Effector memory CD8-positive, alpha-beta T cell (primary cell): ENCODE data around the gene DSTYK.
A peak's percentile ranks its signal among the peaks of the same experiment; 100 is the strongest.

Experiments
- ATAC-seq: fragments of 150-1000 bp; cut with Tn5 transposase; replicated peaks from 2 replicates; pipeline ENCODE4 v1.10.0; 2021; ENCODE audit warnings: mild to moderate bottlenecking, moderate library complexity
- DNase-seq, 3 experiments: peaks; one replicate each; pipeline ENCODE4 v3.0.0; 2021
- H3K27ac Mint-ChIP-seq, 2 donors: one replicate each; pipeline ENCODE4 v1.8.0; 2022; ENCODE audit warnings: mild to moderate bottlenecking in 2 of 2, mixed read lengths in 2 of 2, moderate library complexity in 2 of 2
- H3K27me3 Mint-ChIP-seq, 2 donors: one replicate each; pipeline ENCODE4 v1.8.0; 2022; ENCODE audit warnings: mixed read lengths in 2 of 2
- H3K36me3 Mint-ChIP-seq: one replicate; pipeline ENCODE4 v1.8.0; 2022; ENCODE audit warnings: mild to moderate bottlenecking, moderate library complexity, mixed read lengths; ENCODE audit not compliant: insufficient read depth
- H3K4me1 Mint-ChIP-seq, 2 donors: one replicate each; pipeline ENCODE4 v1.8.0; 2022; ENCODE audit warnings: low read depth in 2 of 2, mixed read lengths in 2 of 2
- H3K4me3 Mint-ChIP-seq, 2 donors: one replicate each; pipeline ENCODE4 v1.8.0; 2022; ENCODE audit warnings: mild to moderate bottlenecking in 2 of 2, mixed read lengths in 2 of 2, moderate library complexity in 2 of 2
- H3K9me3 Mint-ChIP-seq, 2 donors: one replicate each; pipeline ENCODE4 v1.8.0; 2022; ENCODE audit warnings: mixed read lengths in 2 of 2
- total RNA-seq, 9 experiments: gene quantifications; one replicate each; lab custom pipeline; 2026; lab: John Stamatoyannopoulos, UW

Gene DSTYK, protein sequence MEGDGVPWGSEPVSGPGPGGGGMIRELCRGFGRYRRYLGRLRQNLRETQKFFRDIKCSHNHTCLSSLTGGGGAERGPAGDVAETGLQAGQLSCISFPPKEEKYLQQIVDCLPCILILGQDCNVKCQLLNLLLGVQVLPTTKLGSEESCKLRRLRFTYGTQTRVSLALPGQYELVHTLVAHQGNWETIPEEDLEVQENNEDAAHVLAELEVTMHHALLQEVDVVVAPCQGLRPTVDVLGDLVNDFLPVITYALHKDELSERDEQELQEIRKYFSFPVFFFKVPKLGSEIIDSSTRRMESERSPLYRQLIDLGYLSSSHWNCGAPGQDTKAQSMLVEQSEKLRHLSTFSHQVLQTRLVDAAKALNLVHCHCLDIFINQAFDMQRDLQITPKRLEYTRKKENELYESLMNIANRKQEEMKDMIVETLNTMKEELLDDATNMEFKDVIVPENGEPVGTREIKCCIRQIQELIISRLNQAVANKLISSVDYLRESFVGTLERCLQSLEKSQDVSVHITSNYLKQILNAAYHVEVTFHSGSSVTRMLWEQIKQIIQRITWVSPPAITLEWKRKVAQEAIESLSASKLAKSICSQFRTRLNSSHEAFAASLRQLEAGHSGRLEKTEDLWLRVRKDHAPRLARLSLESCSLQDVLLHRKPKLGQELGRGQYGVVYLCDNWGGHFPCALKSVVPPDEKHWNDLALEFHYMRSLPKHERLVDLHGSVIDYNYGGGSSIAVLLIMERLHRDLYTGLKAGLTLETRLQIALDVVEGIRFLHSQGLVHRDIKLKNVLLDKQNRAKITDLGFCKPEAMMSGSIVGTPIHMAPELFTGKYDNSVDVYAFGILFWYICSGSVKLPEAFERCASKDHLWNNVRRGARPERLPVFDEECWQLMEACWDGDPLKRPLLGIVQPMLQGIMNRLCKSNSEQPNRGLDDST
- 39.0 to 97.2 (median 56.7) reads per million in 9 experiments for total RNA-seq

- Mint-ChIP-seq H3K36me3 (peaks cover 7% of the 10 kb centered on the region), H3K27me3 (no peaks in the 10 kb centered on the region), H3K9me3 (no peaks in the 10 kb centered on the region), H3K27ac (peak within 1 kb of the TSS; percentile 88 to 99), H3K4me3 (peak within 1 kb of the TSS; percentile 88 to 96), H3K4me1 (peaks cover 15 to 21% of the 10 kb centered on the region in 2 donors)
- DNase-seq (peak; percentile 84 to 94 (median 87)), ATAC-seq (peak; percentile 85)
Observed at GRCh38 chr1:205211169-205211838, at the start of gene DSTYK. Gene DSTYK, minus strand, starts transcription at chr1:205211702. Its CDS starts 167 bp downstream, at chr1:205211535.

DNA sequence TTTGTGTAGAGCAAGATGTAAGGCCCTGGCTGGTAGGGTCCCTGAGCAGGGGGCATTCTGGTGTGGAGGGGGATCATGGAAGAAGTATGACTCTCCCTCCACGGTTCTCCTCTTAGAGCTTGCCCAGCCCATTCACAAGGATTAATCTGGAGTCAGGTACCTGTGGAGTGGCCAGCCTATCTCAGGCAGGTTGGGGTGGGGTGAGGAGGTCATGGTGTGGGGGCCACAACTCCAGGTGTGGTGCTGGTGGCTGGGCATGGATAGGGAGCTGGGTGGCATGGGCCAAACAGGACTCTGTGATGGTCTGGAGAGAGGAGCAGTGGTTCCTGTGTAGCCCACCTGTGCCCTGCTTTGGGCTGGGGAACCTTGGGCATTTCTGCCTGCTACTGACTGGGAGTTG is 48.5 kb upstream of the DSTYK start:
- DNase-seq (no peak), ATAC-seq (no peak)
- Mint-ChIP-seq H3K4me3 (no peak overlapping the region), H3K9me3 (no peaks in the 10 kb centered on the region), H3K27ac (peak overlapping the region in 1 of 2 donors; percentile 44), H3K27me3 (no peaks in the 10 kb centered on the region), H3K4me1 (peaks cover 9 to 11% of the 10 kb centered on the region in 2 donors), H3K36me3 (peaks cover 6% of the 10 kb centered on the region)

- H3K4me3 Mint-ChIP-seq: no peak overlapping the region
- no peak for DNase-seq
- no peaks in the 10 kb centered on the region for H3K27me3 Mint-ChIP-seq
- peaks cover 6% of the 10 kb centered on the region for H3K36me3 Mint-ChIP-seq
- no peak overlapping the region for H3K27ac Mint-ChIP-seq
- H3K9me3 Mint-ChIP-seq: no peaks in the 10 kb centered on the region
- ATAC-seq: no peak
- peaks cover 9 to 11% of the 10 kb centered on the region in 2 donors for H3K4me1 Mint-ChIP-seq
Observed at GRCh38 chr1:205259324-205259832, 47.9 kb upstream of the DSTYK start.

- Mint-ChIP-seq H3K36me3 (peaks cover 6% of the 10 kb centered on the region), H3K4me3 (no peak overlapping the region), H3K27ac (no peak overlapping the region), H3K4me1 (peaks cover 9 to 11% of the 10 kb centered on the region in 2 donors), H3K27me3 (no peaks in the 10 kb centered on the region), H3K9me3 (no peaks in the 10 kb centered on the region)
- ATAC-seq: no peak
- no peak for DNase-seq
Observed at GRCh38 chr1:205258719-205259118, 47.2 kb upstream of the DSTYK start.

DNA sequence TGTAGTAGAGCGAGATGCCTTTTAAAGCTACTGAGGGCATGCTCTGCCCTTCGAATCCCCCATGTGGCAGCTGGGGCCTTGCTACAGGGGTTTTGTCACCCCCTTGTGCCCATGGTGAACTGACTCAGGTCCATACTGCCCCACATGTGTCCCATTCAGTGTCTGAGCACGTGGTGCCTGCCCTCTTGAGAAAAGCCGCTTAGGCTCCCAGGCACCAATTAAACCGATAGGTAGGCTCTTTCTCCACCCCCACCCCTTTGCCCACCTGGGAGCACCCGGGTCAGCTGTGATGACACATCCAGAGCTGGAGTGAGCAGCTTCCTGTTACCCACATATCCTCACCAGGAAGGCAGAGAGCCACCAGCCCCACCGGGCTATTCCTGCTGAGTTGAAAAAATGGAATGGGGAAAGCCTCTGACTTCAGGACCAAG is 46.8 kb upstream of the DSTYK start:
- Mint-ChIP-seq H3K27me3 (no peaks in the 10 kb centered on the region), H3K4me3 (no peak overlapping the region), H3K36me3 (peaks cover 6% of the 10 kb centered on the region), H3K9me3 (no peaks in the 10 kb centered on the region), H3K27ac (no peak overlapping the region), H3K4me1 (peaks cover 9 to 11% of the 10 kb centered on the region in 2 donors)
- DNase-seq (no peak), ATAC-seq (no peak)

- ATAC-seq: no peak
Observed at GRCh38 chr1:205257735-205258134, 46.2 kb upstream of the DSTYK start.

GRCh38 chr1:205256951-205257625 is 45.6 kb upstream of the DSTYK start:
- ATAC-seq: no peak
- no peak overlapping the region for H3K27ac Mint-ChIP-seq
- no peak for DNase-seq
- peaks cover 6% of the 10 kb centered on the region for H3K36me3 Mint-ChIP-seq
- H3K4me3 Mint-ChIP-seq: no peak overlapping the region
- H3K9me3 Mint-ChIP-seq: no peaks in the 10 kb centered on the region
- H3K27me3 Mint-ChIP-seq: no peaks in the 10 kb centered on the region
- peaks cover 7 to 9% of the 10 kb centered on the region in 2 donors for H3K4me1 Mint-ChIP-seq

More at GRCh38 chr1:205257735-205258134, 46.2 kb upstream of the DSTYK start:
- Mint-ChIP-seq H3K36me3 (peaks cover 6% of the 10 kb centered on the region), H3K9me3 (no peaks in the 10 kb centered on the region), H3K27ac (no peak overlapping the region), H3K4me1 (peaks cover 8 to 9% of the 10 kb centered on the region in 2 donors), H3K27me3 (no peaks in the 10 kb centered on the region), H3K4me3 (no peak overlapping the region)
- no peak for DNase-seq

DNA sequence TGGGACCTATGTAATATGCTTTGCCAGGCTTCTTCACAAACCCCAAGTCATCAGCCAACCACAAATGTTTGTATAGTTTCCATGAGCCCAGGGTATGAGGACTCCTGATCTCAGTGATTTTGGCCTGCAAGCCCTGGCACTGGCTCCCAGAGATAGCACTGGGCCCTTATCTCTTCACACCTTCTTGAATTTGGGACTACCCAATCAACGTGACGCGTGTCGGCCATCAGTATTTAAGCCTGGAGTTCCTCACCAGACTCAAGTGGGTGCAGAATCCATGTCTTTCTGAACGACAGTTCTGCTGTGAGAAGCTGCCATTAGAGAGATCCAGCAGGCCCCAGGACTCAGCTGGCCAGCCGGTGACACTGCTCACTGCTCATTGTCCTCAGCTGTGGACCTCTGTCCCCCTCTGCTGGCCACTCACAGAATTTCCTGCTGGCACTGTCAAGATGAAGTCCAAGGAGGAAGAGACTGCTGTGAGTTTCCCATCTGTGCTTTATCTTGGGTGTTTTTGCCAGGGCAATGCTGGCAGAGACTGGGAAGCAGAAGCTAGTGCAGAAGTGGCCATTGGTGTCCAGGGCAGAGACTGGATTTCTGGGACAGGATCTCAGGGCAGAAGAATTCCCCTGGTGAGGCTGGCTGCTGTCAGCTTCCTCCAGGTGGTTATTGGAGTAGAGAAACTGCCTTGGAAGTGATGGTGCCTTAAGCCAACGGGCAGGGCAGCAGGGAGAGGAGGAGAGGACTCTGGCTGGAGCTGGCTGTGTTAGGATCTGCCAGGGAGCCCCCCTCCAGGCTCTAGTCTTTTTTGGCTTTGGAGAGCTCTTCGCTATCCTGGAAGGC is 44.7 kb upstream of the DSTYK start:
- Mint-ChIP-seq H3K4me3 (no peak overlapping the region), H3K27ac (peak overlapping the region; percentile 38 to 50), H3K36me3 (peaks cover 6% of the 10 kb centered on the region), H3K4me1 (peaks cover 4 to 5% of the 10 kb centered on the region in 2 donors), H3K9me3 (no peaks in the 10 kb centered on the region), H3K27me3 (no peaks in the 10 kb centered on the region)
- peak; percentile 81 to 83 (median 83) for DNase-seq
- ATAC-seq: peak; percentile 99

- no peak overlapping the region for H3K4me3 Mint-ChIP-seq
- H3K27me3 Mint-ChIP-seq: no peaks in the 10 kb centered on the region
- peaks cover 5% of the 10 kb centered on the region in 2 donors for H3K4me1 Mint-ChIP-seq
- H3K9me3 Mint-ChIP-seq: no peaks in the 10 kb centered on the region
- DNase-seq: no peak
- H3K27ac Mint-ChIP-seq: no peak overlapping the region
- peaks cover 3% of the 10 kb centered on the region for H3K36me3 Mint-ChIP-seq
- ATAC-seq: no peak
Observed at GRCh38 chr1:205251576-205251975, 40.1 kb upstream of the DSTYK start.

DNA sequence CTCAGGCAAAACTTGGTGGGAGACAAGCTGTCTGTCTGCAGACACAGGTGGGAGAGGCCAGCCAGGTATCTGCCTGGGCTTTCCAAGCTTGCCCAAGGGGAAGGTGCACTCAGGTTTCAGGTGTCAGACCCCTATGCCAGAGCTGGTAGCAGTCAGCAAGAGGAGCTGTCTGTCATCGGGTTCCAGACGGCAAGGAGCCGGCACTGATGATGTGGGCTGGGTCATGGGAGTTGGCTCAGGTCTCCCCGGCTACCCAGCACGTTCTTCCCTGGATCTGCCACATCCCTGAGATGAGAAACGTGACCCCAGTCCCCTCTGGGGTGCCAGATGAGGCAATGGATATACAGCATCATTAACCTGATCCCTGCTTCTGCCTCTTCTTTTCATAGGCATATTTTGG is 39.2 kb upstream of the DSTYK start:
- no peak overlapping the region for H3K27ac Mint-ChIP-seq
- DNase-seq (no peak), ATAC-seq (no peak)
- no peak overlapping the region for H3K4me3 Mint-ChIP-seq
- peaks cover 1 to 4% of the 10 kb centered on the region in 2 donors for H3K4me1 Mint-ChIP-seq
- H3K36me3 Mint-ChIP-seq: no peaks in the 10 kb centered on the region
- H3K9me3 Mint-ChIP-seq: no peaks in the 10 kb centered on the region
- no peaks in the 10 kb centered on the region for H3K27me3 Mint-ChIP-seq

DNA sequence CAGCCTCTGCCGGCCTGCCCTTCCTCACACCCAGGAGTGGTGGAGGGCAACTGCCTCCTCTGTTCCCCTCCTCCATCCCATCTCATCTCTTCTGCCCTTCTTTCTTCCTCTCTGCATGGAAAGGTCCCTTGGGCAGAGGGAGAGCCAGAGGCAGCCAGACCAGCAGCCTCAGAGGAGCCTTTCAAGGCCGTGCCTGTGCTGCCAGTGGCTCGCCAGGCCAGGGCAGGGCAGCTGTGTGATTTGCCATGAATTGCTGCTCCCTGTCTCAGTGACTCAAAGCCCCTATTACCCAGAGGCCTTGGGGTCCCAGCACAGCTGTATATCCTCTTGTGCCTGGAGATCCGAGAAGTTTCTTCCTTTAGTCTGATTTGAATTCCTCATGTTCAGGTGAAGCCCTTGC is 38.1 kb upstream of the DSTYK start:
- peaks cover 1 to 4% of the 10 kb centered on the region in 2 donors for H3K4me1 Mint-ChIP-seq
- H3K9me3 Mint-ChIP-seq: no peaks in the 10 kb centered on the region
- no peak for DNase-seq
- H3K27me3 Mint-ChIP-seq: no peaks in the 10 kb centered on the region
- no peak for ATAC-seq
- no peaks in the 10 kb centered on the region for H3K36me3 Mint-ChIP-seq
- no peak overlapping the region for H3K27ac Mint-ChIP-seq
- H3K4me3 Mint-ChIP-seq: no peak overlapping the region
